GM12873 (cell line): ENCODE results near the gene LGALS14.

Experiments
- TF ChIP-seq, protein P1 (sequence below): IDR thresholded peaks from 2 replicates; pipeline ENCODE4 v1.5.1; 2012; ENCODE audit warnings: low read depth, mild to moderate bottlenecking, moderate library complexity, low read length, control low read depth; ENCODE audit not compliant: insufficient read depth; ENCODE audit errors: missing control alignments

The LGALS14 gene

DNA sequence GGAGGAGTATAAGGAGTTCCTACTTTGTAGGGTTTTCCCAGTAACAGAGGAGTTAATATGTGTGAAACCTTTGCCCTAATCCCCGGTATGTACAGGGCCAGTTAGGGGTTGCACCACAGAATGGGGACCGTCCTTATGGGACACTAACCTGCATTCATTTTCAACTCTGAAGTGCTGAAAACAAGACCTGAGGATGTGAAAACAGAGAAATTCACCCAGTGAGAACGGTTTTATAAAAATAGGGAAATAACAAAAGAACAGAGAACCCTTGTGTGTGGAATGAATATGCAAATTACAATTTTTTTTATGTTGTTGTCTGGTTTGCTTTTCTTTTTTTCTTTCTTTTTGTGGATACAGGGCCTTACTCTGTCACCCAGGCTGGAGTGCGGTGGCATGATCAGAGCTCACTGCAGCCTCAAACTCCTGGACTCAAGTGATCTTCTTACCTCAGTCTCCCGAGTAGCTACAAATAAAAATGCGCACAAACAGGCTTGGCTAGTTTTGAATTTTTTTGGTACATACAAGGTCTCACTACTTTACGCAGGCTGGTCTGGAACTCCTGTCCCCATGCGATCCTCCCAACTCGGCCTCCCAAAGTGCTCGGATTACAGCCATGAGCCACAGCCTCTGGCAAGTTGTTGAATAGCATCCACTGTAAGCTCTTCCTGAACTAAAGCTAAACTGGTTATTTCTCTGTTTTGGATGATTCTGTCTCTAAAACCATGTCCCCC is 23.0 kb downstream of the LGALS14 start:
- TF ChIP-seq, protein P1, sequence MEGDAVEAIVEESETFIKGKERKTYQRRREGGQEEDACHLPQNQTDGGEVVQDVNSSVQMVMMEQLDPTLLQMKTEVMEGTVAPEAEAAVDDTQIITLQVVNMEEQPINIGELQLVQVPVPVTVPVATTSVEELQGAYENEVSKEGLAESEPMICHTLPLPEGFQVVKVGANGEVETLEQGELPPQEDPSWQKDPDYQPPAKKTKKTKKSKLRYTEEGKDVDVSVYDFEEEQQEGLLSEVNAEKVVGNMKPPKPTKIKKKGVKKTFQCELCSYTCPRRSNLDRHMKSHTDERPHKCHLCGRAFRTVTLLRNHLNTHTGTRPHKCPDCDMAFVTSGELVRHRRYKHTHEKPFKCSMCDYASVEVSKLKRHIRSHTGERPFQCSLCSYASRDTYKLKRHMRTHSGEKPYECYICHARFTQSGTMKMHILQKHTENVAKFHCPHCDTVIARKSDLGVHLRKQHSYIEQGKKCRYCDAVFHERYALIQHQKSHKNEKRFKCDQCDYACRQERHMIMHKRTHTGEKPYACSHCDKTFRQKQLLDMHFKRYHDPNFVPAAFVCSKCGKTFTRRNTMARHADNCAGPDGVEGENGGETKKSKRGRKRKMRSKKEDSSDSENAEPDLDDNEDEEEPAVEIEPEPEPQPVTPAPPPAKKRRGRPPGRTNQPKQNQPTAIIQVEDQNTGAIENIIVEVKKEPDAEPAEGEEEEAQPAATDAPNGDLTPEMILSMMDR = no peak

DNA sequence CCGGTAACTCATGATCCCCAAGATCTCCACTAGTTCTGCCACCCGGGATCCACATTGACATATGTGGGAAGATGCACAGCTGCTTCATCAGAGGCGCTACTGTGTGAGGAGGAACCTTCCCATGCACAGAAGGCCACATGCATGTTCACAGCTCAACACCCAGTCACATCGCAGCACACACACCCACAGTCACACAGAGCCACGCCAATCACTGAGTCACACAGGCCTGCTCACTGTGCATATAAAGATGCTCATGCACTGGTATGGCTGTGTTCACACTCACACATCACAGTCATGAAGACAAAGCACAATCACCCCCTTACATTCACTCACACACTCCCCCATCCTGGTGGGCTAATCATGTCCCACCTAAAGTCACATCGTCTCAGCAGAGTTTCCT is 23.8 kb downstream of the LGALS14 start:
- TF ChIP-seq, protein P1 = no peak

DNA sequence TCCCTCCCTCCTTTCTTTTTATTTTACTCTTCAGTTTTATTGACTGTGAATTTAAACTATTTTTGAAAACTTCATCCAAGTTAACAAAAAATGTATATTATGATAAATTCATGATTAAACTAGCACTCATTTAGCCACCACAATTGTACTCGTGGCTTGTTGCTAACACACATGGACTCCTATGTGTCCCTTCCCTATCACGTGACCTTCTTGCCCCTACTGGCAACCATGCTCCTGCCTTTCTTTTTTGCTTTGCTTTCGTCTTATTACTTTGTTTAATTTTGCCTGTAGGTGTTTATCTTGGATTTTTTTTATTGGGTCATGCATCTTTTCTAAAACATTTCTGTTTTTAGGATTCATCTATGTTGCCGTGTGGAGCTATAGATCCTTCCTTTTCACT is 25.3 kb downstream of the LGALS14 start:
- TF ChIP-seq, protein P1 = no peak

DNA sequence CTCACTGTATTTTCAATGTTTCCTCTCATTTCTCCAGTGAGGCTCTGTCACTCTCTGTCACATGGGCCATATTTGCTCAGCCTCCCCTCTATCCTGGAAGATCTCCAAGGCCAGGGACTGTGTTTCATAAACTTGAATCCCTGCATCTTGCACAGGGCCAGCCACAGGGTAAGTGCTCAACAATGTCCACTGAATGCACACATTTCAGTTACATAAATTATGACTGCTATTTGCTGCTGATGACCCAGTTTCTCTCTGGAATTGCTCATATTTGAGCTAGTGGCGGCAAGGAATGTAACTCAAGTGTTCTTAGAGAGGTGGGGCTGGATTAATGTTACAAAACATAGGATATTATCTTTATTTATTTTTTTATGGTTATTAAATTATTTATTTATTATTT is 27.4 kb downstream of the LGALS14 start:
- TF ChIP-seq, protein P1 = no peak

DNA sequence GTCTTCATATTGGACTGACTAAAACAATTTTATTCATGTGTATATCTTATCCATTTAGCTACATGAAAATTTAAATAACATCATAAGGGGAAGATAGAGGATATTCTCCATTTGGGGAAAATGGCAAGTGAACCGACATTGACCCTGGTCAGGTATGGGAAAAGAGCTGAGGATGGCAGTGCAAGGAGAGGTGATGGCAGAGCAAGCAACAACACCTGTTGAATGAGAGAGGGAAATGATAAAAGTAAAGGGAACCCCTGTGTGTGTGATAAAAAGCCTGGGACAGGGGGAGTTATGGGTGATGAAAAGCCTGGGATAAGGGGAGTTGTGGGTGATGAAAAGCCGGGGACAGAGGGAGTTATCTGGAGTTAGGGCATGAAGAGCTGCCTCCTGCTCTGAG is 29.6 kb downstream of the LGALS14 start:
- TF ChIP-seq, protein P1 = no peak

DNA sequence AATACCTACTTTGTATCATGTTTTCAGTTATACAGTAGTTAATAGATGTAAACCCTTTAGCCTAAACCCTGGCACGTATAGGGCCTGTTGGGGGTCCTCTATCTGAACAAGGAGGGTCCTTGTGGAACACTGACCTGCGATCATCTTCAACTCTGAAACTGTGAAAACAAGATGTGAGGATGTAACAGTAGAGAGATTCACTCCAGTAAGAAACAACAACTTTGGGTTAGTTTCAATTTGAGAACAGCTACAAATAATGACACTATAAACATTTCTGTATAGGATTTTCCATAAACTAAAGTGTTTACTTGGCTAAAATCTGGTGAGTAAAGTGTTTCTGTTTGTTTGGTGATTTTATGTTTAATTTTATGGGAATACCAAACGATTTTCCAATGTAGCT is 31.4 kb downstream of the LGALS14 start:
- TF ChIP-seq, protein P1 = no peak

DNA sequence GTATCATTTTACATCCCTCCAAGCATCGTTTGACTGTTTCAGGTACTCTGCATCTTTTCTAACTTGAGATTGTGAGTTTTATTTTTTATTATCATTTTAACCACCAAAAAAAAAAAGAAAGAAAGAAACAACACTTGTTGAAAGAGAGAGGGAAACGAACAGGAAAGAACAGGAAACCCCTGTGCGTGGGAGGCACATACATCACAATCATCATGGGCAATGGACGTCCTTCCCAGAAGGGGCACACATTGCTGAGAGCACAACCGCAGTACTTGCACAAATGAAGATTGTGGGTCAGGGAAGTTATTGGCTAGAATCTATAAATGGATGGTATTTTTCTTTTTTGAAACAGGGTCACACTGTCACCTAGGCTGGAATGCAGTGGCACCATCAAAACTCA is 31.8 kb downstream of the LGALS14 start:
- TF ChIP-seq, protein P1 = no peak

DNA sequence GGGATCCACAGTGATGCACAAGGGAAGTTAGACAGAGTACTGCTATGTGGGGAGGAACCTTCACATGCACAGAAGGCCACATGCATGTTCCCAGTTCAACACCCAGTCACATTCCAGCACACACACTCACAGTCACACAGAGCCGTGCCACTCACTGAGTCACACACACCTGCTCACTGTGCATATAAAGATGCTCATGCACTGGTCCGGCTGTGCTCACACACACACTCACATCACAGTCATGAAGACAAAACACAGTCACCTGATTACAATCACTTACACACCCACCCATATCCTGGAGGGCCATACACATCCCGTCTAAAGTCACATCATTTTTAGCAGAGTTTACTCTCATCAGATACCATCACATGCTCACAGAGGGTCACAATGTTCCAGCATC is 33.1 kb downstream of the LGALS14 start:
- TF ChIP-seq, protein P1 = no peak
